Stimulated activated CD4-positive, alpha-beta T cell treated with anti-CD3 and anti-CD28 coated beads, Interleukin-15, amount 100 ng/mL, for 1 hour (primary cell): ENCODE measurements around the gene ATP6AP1.
"Not testable (repeated sequence)": the region's sequence is repeated elsewhere in the genome, so short reads cannot be mapped to it uniquely, and the experiment has no call there.

Source experiments
- DNase-seq, 2 donors: peaks; one replicate each; pipeline ENCODE4 v3.0.0-alpha.2; 2020; ENCODE audit warnings: low read depth in 1 of 2, low spot score in 1 of 2

ATP6AP1 gene, protein sequence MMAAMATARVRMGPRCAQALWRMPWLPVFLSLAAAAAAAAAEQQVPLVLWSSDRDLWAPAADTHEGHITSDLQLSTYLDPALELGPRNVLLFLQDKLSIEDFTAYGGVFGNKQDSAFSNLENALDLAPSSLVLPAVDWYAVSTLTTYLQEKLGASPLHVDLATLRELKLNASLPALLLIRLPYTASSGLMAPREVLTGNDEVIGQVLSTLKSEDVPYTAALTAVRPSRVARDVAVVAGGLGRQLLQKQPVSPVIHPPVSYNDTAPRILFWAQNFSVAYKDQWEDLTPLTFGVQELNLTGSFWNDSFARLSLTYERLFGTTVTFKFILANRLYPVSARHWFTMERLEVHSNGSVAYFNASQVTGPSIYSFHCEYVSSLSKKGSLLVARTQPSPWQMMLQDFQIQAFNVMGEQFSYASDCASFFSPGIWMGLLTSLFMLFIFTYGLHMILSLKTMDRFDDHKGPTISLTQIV

DNA sequence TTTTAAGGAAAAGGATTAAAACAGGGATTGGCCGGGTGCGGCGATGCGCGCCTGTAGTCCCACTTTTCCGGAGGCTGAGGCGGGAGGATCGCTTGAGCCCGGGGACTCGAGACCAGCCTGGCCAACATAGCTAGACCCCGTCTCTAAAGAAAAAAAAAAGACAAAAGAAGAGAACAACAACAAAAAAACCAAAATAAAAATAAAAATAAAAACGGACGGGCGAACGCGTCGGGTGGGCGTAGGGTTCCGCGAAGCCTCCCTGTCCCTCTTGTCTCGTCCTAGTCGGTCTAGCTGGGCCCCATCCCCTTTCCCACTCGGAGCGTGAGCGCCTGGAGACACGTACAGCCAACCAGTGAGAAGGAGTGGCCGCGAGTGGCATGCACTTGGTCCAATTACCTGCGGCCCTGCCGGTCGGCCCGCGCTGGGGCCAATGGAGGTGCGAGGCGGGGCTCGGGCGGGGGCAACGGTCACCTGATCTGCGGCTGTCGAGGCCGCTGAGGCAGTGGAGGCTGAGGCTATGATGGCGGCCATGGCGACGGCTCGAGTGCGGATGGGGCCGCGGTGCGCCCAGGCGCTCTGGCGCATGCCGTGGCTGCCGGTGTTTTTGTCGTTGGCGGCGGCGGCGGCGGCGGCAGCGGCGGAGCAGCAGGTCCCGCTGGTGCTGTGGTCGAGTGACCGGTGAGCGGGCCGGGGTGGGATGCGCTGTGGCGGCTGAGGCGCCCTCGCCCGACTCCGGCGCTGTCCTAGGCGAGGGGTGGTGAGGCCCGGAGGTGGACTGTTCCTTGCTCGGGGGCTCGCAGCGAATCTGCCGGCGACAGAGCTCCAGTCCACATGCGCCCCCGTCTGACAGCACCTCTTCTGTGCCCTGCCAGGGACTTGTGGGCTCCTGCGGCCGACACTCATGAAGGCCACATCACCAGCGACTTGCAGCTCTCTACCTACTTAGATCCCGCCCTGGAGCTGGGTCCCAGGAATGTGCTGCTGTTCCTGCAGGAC lies at the start of gene ATP6AP1:
Gene ATP6AP1 (plus strand): TSS at position 502 of the 996 bp plus-strand sequence. CDS start 16 bp downstream, at position 518.
- peak; percentile 75 to 76 for DNase-seq

DNA sequence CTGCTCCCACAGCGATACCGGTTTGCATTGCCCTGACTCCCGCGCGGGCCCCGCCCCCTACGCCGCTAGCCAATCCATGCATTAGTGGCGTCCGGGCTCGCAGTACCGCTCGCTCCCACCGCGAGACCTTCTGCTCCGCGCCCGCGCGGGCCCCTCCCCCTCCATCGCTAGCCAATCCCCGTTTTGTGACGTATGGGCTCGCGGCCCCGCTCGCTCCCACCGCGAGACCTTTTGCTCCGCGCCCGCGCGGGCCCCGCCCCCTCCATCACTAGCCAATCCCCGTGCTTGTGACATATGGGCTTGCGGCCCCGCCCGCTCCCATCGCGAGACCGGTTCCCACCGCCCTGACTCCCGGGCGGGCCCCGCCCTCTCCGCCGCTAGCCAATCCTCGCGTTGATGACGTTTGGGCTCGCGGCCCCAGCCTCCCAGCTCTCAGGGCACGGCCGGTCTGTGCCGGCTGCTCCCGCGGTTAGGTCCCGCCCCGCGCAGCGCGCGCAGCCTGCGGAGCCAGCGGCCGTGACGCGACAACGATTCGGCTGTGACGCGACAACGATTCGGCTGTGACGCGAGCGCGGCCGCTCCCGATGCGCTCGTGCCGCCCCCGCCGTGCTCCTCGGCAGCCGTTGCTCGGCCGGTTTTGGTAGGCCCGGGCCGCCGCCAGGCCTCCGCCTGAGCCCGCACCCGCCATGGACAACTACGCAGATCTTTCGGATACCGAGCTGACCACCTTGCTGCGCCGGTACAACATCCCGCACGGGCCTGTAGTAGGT lies 49.5 kb upstream of the ATP6AP1 start, which contains the start of gene EMD:
Gene EMD (plus strand): TSS at position 497 of the 770 bp plus-strand sequence. CDS start 190 bp downstream, at position 687.
- peak; percentile 90 to 92 for DNase-seq

DNA sequence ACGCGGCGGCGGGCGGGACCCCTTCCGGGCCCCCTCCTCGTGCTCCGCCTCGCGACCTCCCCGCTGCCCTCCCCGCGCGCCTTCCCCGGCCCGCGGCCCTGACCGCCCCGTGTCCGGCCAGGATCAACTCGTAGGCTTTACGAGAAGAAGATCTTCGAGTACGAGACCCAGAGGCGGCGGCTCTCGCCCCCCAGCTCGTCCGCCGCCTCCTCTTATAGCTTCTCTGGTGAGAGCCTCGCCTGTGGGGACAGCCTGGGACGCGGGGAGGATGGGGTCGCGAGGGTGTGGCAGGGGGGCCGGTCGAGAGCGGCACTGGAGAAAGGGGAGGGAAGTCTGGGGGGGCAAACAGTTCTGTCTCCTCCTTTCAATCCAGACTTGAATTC lies 48.9 kb upstream of the ATP6AP1 start:
- DNase-seq: no peak

DNA sequence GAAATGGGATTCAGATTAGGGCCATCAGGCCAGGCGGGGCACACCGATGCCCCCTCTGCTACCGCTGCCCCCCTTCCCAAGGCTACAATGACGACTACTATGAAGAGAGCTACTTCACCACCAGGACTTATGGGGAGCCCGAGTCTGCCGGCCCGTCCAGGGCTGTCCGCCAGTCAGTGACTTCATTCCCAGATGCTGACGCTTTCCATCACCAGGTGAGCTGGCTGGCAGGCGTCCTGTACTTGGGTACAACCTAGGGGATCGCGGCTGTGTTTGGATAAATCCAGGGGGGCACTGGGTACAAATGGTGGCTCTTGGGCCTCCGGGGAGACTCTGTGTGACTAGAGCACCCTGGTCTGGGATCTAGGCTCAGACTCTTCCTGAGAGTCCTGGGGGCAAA lies 48.3 kb upstream of the ATP6AP1 start:
- DNase-seq: no peak

DNA sequence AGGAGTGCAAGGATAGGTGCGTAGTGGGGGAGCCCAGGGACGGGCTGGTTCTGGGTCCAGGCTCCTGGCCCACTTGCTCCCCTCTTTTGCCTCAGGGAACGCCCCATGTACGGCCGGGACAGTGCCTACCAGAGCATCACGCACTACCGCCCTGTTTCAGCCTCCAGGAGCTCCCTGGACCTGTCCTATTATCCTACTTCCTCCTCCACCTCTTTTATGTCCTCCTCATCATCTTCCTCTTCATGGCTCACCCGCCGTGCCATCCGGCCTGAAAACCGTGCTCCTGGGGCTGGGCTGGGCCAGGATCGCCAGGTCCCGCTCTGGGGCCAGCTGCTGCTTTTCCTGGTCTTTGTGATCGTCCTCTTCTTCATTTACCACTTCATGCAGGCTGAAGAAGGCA lies 47.7 kb upstream of the ATP6AP1 start:
- DNase-seq: no peak

DNA sequence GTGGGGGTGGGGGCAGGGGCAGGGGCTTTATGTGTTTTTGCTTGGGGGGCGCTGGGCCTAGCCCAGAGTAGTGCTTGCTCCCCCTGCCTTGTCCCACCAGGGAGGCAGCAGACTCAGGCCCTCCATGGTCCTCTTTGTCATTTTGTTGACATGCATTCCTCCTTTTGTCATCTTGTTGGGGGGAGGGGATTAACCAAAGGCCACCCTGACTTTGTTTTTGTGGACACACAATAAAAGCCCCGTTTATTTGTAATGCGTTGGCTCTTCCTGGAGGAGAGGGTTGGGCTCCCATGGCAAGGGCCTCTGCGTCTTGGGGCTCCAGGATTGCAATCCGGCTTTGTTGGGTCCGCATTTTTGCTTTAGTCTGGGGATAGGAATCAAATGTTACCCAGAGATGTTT lies 47.2 kb upstream of the ATP6AP1 start:
- no peak for DNase-seq

DNA sequence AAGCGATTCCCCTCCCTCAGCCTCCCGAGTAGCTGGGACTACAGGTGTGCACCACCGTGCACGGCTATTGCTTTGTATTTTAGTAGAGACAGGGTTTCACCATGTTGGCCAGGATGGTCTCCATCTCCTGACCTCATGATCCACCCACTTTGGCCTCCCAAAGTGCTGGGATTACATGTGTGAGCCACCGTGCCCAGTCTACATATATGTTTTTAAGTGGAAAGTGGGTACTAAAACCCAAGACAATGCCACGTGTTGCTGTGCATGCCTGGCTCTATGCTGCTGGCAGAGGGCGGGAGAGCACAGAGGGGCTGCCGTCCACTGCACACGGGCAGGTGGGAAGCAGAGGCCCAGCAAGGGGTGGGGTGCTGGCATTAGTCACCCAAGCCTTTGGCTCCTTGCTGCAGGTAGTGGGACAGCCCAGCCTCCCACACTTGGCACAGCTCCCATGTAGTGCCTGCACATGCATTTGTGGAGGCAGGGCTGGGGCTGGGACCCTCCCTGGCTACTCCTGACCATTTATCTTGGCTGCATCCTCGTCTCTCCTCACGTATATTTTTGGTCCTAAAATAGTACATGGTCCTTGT lies 45.9 kb upstream of the ATP6AP1 start:
- DNase-seq: no peak

DNA sequence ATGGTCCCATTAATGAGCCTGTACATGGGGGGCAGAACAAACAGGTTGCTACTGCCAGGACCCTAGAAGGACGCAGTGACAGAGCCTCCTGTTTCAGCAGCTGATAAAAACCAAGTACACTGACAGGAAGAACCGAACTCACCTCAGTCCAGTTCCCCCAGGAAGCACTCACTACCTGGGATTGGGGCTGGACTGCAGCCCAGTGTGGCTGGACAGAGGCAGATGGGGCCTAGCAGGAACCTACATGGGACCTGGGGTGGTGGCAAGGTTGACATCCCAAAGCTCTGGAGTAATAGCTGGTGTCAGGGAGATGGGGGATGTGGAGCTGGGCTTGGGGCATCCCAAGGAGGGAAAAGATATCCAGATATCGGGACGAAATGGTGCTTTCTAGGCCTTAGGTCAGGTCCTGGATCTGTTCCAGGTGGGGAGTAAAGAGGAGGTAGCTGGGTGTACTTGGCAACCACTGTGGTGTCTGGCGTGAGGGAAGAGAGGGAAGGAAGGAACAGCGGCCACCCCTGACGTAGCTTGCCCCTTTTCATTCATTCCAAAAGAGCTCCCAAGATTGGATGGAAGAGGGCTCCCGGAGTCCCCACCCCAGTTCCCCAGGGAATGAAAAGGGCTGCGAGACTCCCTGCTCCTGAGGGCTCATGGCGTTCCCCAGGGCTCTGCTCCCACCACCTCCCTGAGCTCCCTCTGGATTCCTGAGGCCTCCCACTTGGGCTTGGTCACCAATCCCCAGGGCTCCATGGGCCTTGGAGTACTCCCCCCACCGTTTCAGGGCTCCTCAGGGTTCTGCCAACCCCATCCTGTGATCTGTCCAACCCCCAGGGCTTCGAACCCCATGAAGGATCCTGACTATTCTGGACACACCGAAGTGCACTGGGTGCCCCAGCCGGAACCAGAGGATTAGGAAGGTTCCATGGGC lies 44.9 kb upstream of the ATP6AP1 start:
- DNase-seq: no peak

DNA sequence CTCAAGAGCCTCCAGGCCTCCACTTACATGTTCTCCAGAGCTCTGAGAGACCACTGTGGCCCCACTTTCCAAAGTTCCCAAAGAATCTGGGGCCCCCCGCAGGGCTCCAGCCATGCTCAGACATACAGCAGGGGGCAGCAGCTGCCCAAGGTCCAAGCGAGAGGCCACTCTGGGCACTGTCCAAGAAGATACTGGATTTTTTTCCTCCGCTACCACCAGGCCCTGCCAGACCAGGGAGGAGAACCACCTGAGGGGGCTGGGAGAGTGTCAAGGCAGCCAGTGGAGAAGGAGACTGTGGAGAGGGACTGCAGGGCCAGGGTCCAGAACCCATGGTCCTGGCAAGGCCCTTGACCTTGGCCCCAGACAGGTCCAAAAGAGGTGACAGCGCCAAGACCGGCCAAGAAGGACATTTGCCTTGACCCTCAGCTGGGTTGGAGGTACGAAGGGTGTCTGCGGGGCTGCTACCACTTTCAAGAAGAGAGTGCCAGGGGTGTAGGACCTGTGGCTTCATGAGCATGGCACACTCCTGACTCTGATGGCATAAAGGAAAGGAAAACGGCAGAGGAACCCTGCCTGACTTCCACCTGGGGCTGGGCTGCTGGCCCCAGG lies 44.1 kb upstream of the ATP6AP1 start:
- no peak for DNase-seq

DNA sequence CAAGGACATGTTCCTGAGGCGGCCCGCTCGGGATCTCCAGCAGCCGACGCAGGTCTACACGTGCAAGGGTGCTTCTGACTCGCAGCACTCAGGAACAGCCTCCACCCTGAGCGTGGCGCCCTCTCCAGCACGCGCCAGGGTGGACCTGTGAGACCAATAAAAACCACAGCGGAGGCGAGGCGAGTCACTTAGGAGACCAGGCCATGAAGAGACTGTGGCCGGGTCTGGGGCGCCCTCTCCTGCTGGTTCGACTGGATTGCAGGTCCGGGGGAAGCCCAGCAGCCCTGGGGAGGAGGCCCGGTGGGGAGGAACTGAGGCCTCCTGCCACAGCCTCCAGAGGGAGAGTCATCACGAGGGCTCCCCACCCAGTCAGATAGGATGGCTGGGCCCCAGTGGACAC lies 40.4 kb upstream of the ATP6AP1 start:
- DNase-seq: not testable (repeated sequence)

DNA sequence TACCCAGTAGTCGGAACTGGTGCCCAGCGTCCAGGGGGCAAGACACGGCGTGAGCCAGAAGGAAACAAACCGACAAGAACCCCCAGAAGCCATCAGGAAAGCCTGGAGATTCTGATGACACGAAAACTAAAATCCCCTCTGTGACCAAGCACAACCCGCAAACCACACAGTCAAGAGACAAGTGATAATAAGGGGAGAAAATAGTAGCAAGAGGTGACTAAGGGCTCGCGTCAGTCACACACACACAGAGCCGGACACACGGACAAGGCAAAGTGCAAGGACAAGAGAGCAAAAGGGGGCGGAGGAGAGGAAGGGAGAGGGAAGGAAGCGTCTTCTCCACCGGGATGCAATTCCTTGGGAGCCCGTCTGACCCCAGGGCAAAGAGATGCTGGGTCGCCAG lies 39.8 kb upstream of the ATP6AP1 start:
- DNase-seq: not testable (repeated sequence)

DNA sequence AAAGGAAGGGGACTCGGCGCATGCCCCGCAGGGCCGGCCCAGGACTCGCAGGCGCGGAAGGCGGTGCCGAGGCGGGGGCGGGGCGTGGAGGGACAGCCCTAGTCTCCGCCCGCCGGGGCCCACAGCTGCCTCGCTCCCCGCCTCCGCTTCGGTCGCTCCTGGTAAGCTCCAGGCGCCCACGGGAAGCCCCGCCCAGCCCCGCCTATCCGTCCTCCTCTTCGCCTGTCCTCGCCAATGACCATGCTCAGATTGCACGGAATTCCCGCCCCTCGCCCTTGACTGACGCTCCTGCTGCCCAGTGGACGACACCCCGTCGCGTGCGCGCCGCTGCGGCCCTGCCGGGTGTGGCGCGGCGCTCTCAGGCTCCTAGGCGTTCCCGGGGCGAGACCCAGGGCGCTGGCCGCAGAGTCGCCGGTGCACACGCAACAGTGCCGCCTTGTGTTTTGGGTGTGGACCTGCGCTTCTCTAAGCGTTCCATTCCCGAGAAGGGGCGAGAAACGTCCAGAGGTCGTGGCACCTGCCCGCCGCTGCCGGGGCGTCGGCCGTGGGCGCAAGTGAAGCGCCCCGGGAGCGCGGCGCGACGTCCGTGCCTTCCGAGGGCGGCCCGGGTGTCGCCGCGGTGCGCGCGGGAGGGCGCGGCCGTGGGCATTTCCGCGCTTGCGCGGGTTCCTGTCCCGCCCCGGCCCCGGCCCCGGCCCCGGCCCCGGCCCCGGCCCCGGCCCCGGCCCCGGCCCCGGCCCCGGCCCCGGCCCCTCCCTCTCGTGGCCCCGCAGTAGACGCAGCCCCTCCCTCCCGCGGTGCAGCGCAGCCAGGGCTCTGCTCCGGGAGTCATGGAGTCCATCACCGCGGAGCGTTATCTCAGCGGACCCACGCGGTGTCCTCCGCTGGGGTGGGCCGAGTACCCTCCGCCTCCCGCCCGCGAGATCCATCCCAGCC lies 38.4 kb upstream of the ATP6AP1 start:
- DNase-seq: not testable (repeated sequence)

DNA sequence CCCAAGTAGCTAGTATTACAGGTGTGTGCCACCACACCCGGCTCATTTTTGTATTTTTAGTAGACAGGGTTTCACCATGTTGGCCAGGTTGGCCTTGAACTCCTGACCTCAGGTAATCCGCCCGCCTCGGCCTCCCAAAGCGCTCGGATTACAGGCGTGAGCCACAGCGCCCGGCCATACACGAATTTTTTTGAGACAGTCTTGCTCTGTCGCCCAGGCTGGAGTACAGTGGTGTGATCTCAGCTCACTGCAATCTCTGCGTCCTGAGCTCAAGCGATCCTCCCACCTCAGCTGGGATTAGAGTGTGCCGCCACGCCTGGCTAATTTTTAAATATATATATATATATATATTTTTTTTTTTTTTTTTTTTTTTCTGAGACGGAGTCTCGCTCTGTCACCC lies 32.1 kb upstream of the ATP6AP1 start:
- DNase-seq: not testable (repeated sequence)

DNA sequence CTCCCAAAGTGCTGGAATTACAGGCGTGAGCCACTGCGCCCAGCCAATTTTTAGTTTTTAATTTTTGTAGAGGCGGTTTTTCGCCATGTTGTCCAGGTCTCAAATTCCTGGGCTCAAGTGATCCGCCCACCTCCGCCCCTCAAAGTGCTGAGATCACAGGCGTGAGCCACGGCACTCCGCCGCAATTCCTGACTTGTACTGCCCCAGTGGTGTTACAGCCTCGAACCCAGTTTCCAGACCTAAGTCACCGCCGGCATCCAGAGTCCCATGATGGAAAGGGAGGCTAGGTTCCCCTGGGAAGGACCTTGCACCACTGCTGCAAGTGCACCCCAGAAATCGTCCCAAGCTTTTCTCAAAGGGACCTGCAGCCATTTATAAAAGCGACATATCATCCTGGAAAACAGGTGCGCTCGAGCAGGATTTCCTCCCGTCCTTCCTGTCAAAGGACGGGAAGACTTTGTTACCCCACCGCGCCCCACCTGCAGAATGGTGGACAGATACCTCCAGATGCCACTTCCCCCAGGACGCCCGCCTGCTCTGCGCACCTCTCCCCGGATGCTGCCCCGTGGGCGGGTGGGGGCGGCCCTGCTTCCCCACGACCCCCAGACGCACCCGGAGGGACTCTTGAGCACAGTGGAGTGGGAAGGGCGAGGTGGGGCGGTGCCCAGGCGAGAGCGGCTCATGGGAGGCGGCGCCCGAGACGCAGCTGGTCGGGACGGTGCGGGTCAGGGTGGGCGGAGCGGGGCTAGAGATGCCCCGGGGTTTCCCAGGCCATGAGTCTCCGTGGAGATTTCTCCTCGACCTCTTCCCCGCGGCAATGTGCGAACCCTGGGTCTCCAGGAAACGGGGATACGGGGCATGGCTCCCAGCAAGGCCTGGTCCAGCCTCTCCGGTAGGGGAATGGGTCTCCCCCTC lies 31.2 kb upstream of the ATP6AP1 start:
- DNase-seq: peak in 1 of 2 donors; percentile 53

DNA sequence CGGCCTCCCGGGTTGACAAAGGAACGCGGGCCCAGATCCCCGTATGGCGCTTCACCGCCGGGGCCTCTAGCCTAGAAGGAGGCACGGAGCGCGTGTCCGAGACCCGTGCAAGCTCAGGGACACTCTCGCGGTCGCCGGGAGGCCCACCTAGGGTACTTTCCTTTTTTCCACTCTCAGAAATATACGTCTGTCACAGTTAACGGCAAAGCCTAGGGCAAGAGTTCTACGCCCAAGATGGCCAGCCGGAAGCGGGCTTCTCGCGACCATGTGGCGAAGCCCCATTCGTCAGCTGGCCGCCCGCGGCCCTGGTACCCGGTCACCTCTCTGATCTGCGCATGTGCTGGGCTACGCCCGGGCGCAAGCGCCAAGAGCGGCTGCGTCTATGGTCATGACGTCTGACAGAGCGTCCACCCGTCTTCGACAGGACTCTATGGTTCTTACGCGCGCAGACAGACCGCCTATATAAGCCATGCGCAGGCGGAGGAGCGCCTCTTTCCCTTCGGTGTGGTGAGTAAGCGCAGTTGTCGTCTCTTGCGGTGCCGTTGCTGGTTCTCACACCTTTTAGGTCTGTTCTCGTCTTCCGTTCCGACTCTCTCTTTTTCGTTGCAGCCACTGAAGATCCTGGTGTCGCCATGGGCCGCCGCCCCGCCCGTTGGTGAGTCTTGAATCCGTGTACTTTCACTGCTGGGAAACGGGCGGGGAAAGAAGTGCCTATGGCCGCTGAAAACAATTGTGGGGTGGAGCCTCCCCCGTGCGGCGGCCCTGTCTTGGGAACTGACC lies 30.4 kb upstream of the ATP6AP1 start, which contains the start of gene RPL10:
Gene RPL10 (plus strand): TSS at position 490 of the 780 bp plus-strand sequence. CDS start 143 bp downstream, at position 633.
- DNase-seq: peak; percentile 76 to 77
